CD14-positive monocyte (primary cell): ENCODE data around the gene SLC22A31. TPM values are rescaled to one million over a fixed set of nuclear protein-coding genes. Genes with fewer than 3 reads are reported as not detected.

Source experiments
- DNase-seq, 3 donors: peaks; one replicate each; pipeline ENCODE4 v3.0.0-alpha.2; 2011 to 2022
- H2AFZ ChIP-seq: 2 replicates; pipeline ENCODE4 v1.6.0; 2012; ENCODE audit warnings: mild to moderate bottlenecking, low read depth, low read length, inconsistent platforms; ENCODE audit not compliant: insufficient read depth, poor library complexity, severe bottlenecking
- H3K27ac ChIP-seq, 2 donors: 1 replicate in 1 of 2; 2 replicates in 1 of 2; pipeline ENCODE4 v1.5.1; 2012 to 2013; ENCODE audit warnings: low read length in 2 of 2, control low read depth in 1 of 2, inconsistent platforms in 1 of 2, low read depth in 1 of 2, mild to moderate bottlenecking in 1 of 2
- H3K27me3 ChIP-seq, 2 donors: one replicate each; pipeline versions ENCODE4 v1.6.0 to v1.6.1; 2011 to 2013; ENCODE audit warnings: low read length in 2 of 2; ENCODE audit not compliant: control insufficient read depth in 2 of 2, insufficient read depth in 2 of 2
- H3K36me3 ChIP-seq, 2 donors: replicated peaks in 1 of 2; 1 replicate in 1 of 2; 2 replicates in 1 of 2; pipeline versions ENCODE4 v1.5.1 to v1.6.1; 2012 to 2013; ENCODE audit warnings: low read length in 2 of 2, control low read depth in 1 of 2, inconsistent platforms in 1 of 2, mild to moderate bottlenecking in 1 of 2; ENCODE audit not compliant: insufficient read depth in 2 of 2, control insufficient read depth in 1 of 2
- H3K4me1 ChIP-seq, 2 donors: 1 replicate in 1 of 2; 2 replicates in 1 of 2; pipeline versions ENCODE4 v1.5.1 to v1.6.1; 2012 to 2013; ENCODE audit warnings: low read length in 2 of 2, control low read depth in 1 of 2, inconsistent platforms in 1 of 2, mild to moderate bottlenecking in 1 of 2, moderate library complexity in 1 of 2; ENCODE audit not compliant: insufficient read depth in 2 of 2, control insufficient read depth in 1 of 2
- H3K4me2 ChIP-seq: replicated peaks from 2 replicates; pipeline ENCODE3; 2012; ENCODE audit warnings: low read length, moderate library complexity, mild to moderate bottlenecking; ENCODE audit not compliant: poor library complexity, severe bottlenecking; ENCODE audit errors: extremely low read depth
- H3K4me3 ChIP-seq, 3 experiments: fragments of 200-600 bp in 1 of 3; sonication (generic) in 1 of 3; replicated peaks in 1 of 3; 1 replicate in 2 of 3; 2 replicates in 1 of 3; pipeline ENCODE4 v1.5.1; 2011 to 2013; ENCODE audit warnings: low read length in 3 of 3, mild to moderate bottlenecking in 3 of 3, control low read depth in 2 of 3, low read depth in 2 of 3, inconsistent platforms in 1 of 3, moderate library complexity in 1 of 3
- H3K79me2 ChIP-seq: 2 replicates; pipeline ENCODE4 v1.6.0; 2012; ENCODE audit warnings: mild to moderate bottlenecking, control low read depth, inconsistent platforms, low read length, moderate library complexity; ENCODE audit not compliant: insufficient read depth
- H3K9ac ChIP-seq: 2 replicates; pipeline ENCODE4 v1.6.0; 2017; ENCODE audit warnings: low read length, mild to moderate bottlenecking; ENCODE audit not compliant: insufficient read depth, poor library complexity, severe bottlenecking
- H3K9me3 ChIP-seq, 2 donors: replicated peaks in 1 of 2; 1 replicate in 1 of 2; 2 replicates in 1 of 2; pipeline versions ENCODE4 v1.5.1 to v1.6.1; 2012 to 2013; ENCODE audit warnings: low read length in 2 of 2, control low read depth in 1 of 2; ENCODE audit not compliant: control insufficient read depth in 1 of 2, insufficient read depth in 1 of 2
- H4K20me1 ChIP-seq: 2 replicates; pipeline ENCODE4 v1.6.0; 2012; ENCODE audit warnings: mild to moderate bottlenecking, low read length, control low read depth, moderate library complexity; ENCODE audit not compliant: insufficient read depth
- H3K27ac Mint-ChIP-seq, 7 donors: one replicate each; pipeline ENCODE4 v1.8.0; 2020; ENCODE audit warnings: mild to moderate bottlenecking in 7 of 7, mixed read lengths in 7 of 7, moderate library complexity in 6 of 7, inconsistent platforms in 2 of 7
- H3K27me3 Mint-ChIP-seq, 3 donors: one replicate each; pipeline ENCODE4 v1.8.0; 2021 to 2022; ENCODE audit warnings: low read depth in 3 of 3, mild to moderate bottlenecking in 3 of 3, mixed read lengths in 3 of 3, moderate library complexity in 3 of 3, inconsistent platforms in 1 of 3
- H3K36me3 Mint-ChIP-seq, 2 donors: one replicate each; pipeline ENCODE4 v1.8.0; 2020; ENCODE audit warnings: mixed read lengths in 2 of 2, inconsistent platforms in 1 of 2, mild to moderate bottlenecking in 1 of 2
- H3K4me1 Mint-ChIP-seq: one replicate; pipeline ENCODE4 v1.8.0; 2020; ENCODE audit warnings: mild to moderate bottlenecking, mixed read lengths
- H3K4me3 Mint-ChIP-seq, 2 donors: one replicate each; pipeline ENCODE4 v1.8.0; 2020; ENCODE audit warnings: mild to moderate bottlenecking in 2 of 2, mixed read lengths in 2 of 2, moderate library complexity in 1 of 2
- H3K9me3 Mint-ChIP-seq, 7 donors: one replicate each; pipeline ENCODE4 v1.8.0; 2020 to 2022; ENCODE audit warnings: mixed read lengths in 7 of 7, mild to moderate bottlenecking in 6 of 7, moderate library complexity in 6 of 7, inconsistent platforms in 2 of 7
- WGBS: methylation state at CpG from one replicate; pipeline ENCODE4 v1.1.5; 2013; ENCODE audit warnings: missing lambda C conversion rate; ENCODE audit not compliant: insufficient coverage; 5-methylcytosine and 5-hydroxymethylcytosine counted together
- intact Hi-C, 2 donors: fragments of 100-400 bp; cut with micrococcal nuclease; formaldehyde crosslinking; loops; one replicate each; pipeline versions ENCODE4 v1.15.0 to v1.15.1; 2023
- polyA plus RNA-seq, 3 donors: library from polyadenylated mRNA; depleted of rRNA in 1 of 3; unstranded in 2 of 3; stranded (reverse) in 1 of 3; fragments of 300-500 nt in 2 of 3; fragments of >200 nt in 1 of 3; fragmentation: Illumina TruSeq in 2 of 3; gene quantifications; 1 replicate in 2 of 3; 2 replicates in 1 of 3; pipeline ENCODE4 v1.2.3, GENCODE V29; 2012 to 2021
- TF ChIP-seq, protein P1 (sequence below): fragments of 200-600 bp; IDR thresholded peaks from one replicate; pipeline ENCODE4 v1.8.0; 2022; ENCODE audit warnings: antibody characterized with exemption, mild to moderate bottlenecking

Gene SLC22A31
- polyA plus RNA-seq, 3 donors: 0.29 TPM; not detected in 2

DNA sequence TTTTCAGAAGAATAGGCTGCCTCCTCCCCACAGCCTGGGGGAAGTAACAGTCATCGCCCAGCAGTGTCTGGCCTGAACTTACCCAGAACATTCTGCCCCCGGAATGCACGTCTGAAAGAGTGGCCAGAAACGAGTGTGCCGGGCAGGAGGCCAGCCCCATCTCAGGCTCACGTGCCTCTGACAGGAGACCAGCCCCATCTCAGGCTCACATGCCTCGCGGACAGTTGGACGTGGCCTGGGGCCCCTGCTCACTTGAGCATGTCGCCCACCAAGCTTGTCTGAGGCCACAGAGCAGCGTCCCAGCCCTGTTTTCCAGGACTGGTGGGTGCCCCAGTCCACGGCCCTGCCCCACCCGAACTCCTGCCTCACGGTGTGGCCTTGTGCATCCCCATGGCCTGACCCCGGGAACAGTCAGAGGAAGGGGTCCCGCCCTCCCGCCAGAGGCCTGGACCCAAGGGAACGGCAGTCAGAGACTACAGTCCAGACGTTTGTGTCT, 45.1 kb downstream of the SLC22A31 start:
- Histone ChIP-seq H3K36me3 (peaks cover 16 to 25% of the 10 kb centered on the region in 2 donors), H3K4me3 (no peak overlapping the region), H3K79me2 (no peaks in the 10 kb centered on the region), H2AFZ (no peak overlapping the region), H3K27me3 (peaks cover 0 to 6% of the 10 kb centered on the region in 2 donors), H3K4me1 (no peaks in the 10 kb centered on the region), H3K9ac (no peak overlapping the region), H3K4me2 (no peak overlapping the region), H3K27ac (no peak overlapping the region), H4K20me1 (no peaks in the 10 kb centered on the region), H3K9me3 (no peaks in the 10 kb centered on the region)
- H3K27me3 Mint-ChIP-seq: peaks cover 6 to 27% (median 14%) of the 10 kb centered on the region in 3 donors
- TF ChIP-seq, protein P1, sequence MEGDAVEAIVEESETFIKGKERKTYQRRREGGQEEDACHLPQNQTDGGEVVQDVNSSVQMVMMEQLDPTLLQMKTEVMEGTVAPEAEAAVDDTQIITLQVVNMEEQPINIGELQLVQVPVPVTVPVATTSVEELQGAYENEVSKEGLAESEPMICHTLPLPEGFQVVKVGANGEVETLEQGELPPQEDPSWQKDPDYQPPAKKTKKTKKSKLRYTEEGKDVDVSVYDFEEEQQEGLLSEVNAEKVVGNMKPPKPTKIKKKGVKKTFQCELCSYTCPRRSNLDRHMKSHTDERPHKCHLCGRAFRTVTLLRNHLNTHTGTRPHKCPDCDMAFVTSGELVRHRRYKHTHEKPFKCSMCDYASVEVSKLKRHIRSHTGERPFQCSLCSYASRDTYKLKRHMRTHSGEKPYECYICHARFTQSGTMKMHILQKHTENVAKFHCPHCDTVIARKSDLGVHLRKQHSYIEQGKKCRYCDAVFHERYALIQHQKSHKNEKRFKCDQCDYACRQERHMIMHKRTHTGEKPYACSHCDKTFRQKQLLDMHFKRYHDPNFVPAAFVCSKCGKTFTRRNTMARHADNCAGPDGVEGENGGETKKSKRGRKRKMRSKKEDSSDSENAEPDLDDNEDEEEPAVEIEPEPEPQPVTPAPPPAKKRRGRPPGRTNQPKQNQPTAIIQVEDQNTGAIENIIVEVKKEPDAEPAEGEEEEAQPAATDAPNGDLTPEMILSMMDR: no peak
- no peak overlapping the region for H3K4me3 Mint-ChIP-seq
- no peak overlapping the region for H3K27ac Mint-ChIP-seq
- WGBS: 51% methylated on average over 18 of the region's 19 CpGs
- H3K4me1 Mint-ChIP-seq: peaks cover 10% of the 10 kb centered on the region
- peaks cover 0 to 7% (median 2%) of the 10 kb centered on the region in 7 donors for H3K9me3 Mint-ChIP-seq
- peaks cover 21 to 25% of the 10 kb centered on the region in 2 donors for H3K36me3 Mint-ChIP-seq
- intact Hi-C loops: no loop called here
- DNase-seq: no peak

DNA sequence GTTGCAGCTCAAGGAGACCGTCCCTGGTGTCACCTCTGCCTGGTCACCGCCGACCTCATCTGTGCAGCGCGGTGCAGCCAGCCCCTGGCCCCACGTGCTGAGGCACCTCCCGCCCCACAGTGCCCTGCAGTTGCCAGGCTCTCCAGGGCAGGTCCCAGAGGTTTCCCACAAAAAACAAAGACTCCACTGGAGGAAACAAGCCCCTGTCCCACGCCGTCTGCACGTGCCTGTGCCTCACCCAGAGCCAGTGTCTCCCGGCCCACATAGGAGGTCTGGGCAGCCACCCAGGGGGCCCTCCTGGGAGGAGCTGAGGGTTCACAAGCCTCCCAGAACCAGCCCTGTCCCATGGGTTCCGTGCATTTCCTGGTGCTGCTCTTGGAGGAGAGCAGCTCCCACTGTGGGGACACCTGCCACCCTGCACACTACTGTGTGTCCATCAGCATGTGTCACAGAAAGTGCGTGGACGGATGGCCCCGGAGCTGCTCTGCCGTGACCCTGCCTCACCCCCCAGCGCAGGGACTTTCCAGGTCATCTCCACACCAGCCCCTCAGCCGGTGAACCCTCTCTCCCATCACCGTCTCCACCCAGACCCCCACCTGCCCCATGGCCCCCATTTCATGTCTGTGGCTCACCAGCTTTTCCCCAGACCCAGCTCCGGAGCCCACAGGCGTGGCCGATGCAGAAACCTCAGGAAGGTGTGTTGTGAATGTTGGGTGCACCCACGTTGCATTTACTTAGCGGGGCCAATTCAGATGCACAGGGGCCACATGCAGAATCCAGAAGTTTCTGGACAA, 45.8 kb downstream of the SLC22A31 start:
- TF ChIP-seq, protein P1: no peak
- Mint-ChIP-seq H3K9me3 (peaks cover 0 to 9% (median 2%) of the 10 kb centered on the region in 7 donors), H3K27ac (no peak overlapping the region), H3K4me3 (no peak overlapping the region), H3K27me3 (peaks cover 6 to 27% (median 14%) of the 10 kb centered on the region in 3 donors), H3K4me1 (peaks cover 10% of the 10 kb centered on the region), H3K36me3 (peaks cover 27 to 31% of the 10 kb centered on the region in 2 donors)
- Histone ChIP-seq H3K4me2 (no peak overlapping the region), H3K4me1 (no peaks in the 10 kb centered on the region), H3K9me3 (peaks cover 0 to under 1% of the 10 kb centered on the region in 2 donors), H2AFZ (no peak overlapping the region), H3K27ac (no peak overlapping the region), H3K36me3 (peaks cover 21 to 31% of the 10 kb centered on the region in 2 donors), H3K4me3 (no peak overlapping the region), H3K9ac (no peak overlapping the region), H3K79me2 (no peaks in the 10 kb centered on the region), H4K20me1 (no peaks in the 10 kb centered on the region), H3K27me3 (peaks cover 0 to 6% of the 10 kb centered on the region in 2 donors)
- DNase-seq: no peak
- WGBS: 75% methylated on average over 17 of the region's 24 CpGs
- intact Hi-C loops: no loop called here
